Measurements from ENCODE around the gene CCDC71L. TPM values are rescaled to one million over a fixed set of nuclear protein-coding genes. Genes with fewer than 3 reads are reported as not detected.

Gene CCDC71L
- polyA plus RNA-seq, 4 donors = 9.2 to 10.5 (median 9.8) TPM

DNA sequence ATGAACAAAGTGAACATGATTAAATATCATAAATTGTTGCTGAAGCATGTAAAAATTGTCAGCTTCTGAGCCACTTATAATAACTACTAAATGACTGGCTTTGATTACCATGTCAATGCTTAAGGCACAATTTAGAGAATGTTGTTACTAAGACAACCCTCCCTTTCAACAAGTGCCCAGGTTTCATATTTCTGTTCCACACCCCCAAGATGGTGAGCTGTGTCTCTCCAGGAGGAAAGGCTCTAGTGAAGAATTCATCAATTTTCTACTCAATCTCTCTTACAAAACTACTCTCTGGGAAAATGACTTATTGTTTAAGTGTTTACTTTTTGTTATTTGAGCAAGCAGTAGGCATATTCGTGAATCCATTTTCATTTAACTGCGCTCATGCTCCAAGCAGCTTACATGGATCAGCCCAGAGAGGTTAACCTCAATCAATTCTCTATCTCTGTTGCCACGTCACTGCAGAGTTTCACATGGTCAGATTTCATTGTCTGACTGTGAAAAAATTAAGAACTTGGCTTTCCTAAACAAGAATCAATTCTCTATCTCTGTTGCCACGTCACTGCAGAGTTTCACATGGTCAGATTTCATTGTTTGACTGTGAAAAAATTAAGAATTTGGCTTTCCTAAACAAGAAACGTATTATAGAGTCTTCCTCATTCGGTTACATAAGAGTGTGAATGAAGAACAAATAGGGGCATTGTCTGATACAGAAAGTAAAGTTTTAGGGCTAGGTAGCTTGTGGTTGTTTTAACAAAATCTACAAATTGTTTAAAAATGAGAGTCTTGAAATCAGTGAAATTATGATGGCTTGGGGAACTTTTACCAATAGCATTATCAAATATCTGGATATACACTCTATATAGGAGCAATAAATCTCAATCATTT is 49.7 kb downstream of the CCDC71L start:
- DNase-seq (ENCODE audit: low read depth in 4 of 4, low spot score in 3 of 4) = no peak

- no peak for DNase-seq (ENCODE audit: low read depth in 4 of 4, low spot score in 3 of 4)
These were observed 51.5 kb downstream of the CCDC71L start for GRCh38 chr7:106609416-106609815.

GRCh38 chr7:106608661-106609060 is 52.3 kb downstream of the CCDC71L start:
- DNase-seq (ENCODE audit: low read depth in 4 of 4, low spot score in 3 of 4) = no peak

Other genes with a start within 250 kb of the CCDC71L start
- gene PIK3CG, start 204.1 kb upstream of the CCDC71L start, polyA plus RNA-seq (ENCODE audit: insufficient read length in 4 of 4) = 1 to 10 TPM; 2.1 to 3.7 (median 2.9) TPM

Data from right renal pelvis (tissue), 4 donors.